Kidney (tissue), 14 donors: ENCODE measurements around the gene NPDC1. TPM values are rescaled to one million over a fixed set of nuclear protein-coding genes. Genes with fewer than 3 reads are reported as not detected.
A peak's percentile ranks its signal among the peaks of the same experiment; 100 is the strongest.
"Not testable (repeated sequence)": the region's sequence is repeated elsewhere in the genome, so short reads cannot be mapped to it uniquely, and the experiment has no call there.

ENCODE experiments used
- DNase-seq, 5 donors: peaks; one replicate each; pipeline ENCODE4 v3.0.0-alpha.2; 2013 to 2020
- FAIRE-seq: peaks from 2 replicates; lab custom pipeline; 2012; peaks lifted over from hg19 to GRCh38; lab: Jason Lieb, UNC
- H3K27ac ChIP-seq, 2 donors: one replicate each; pipeline ENCODE4 v1.7.0; 2013; ENCODE audit warnings: low read depth in 2 of 2, low read length in 2 of 2, inconsistent platforms in 1 of 2
- H3K27me3 ChIP-seq: one replicate; pipeline ENCODE4 v1.7.1; 2013; ENCODE audit warnings: low read length, inconsistent platforms; ENCODE audit not compliant: control insufficient read depth, insufficient read depth
- H3K36me3 ChIP-seq, 3 donors: one replicate each; pipeline versions ENCODE4 v1.7.0 to v1.7.1; 2013; ENCODE audit warnings: low read length in 3 of 3, control low read depth in 1 of 3, inconsistent platforms in 1 of 3; ENCODE audit not compliant: insufficient read depth in 3 of 3, control insufficient read depth in 2 of 3
- H3K4me1 ChIP-seq, 3 donors: one replicate each; pipeline versions ENCODE4 v1.7.0 to v1.7.1; 2013; ENCODE audit warnings: low read length in 3 of 3, inconsistent platforms in 1 of 3, low read depth in 1 of 3; ENCODE audit not compliant: control insufficient read depth in 2 of 3, insufficient read depth in 2 of 3
- H3K4me3 ChIP-seq, 3 donors: one replicate each; pipeline versions ENCODE4 v1.7.0 to v1.8.1; 2013; ENCODE audit warnings: low read length in 3 of 3, control low read depth in 1 of 3, inconsistent platforms in 1 of 3
- H3K9ac ChIP-seq, 3 donors: one replicate each; pipeline versions ENCODE4 v1.7.0 to v1.7.1; 2013; ENCODE audit warnings: low read length in 3 of 3, control low read depth in 1 of 3, inconsistent platforms in 1 of 3
- H3K9me3 ChIP-seq, 3 donors: one replicate each; pipeline versions ENCODE4 v1.7.0 to v1.7.1; 2013; ENCODE audit warnings: low read length in 3 of 3, control low read depth in 1 of 3, inconsistent platforms in 1 of 3; ENCODE audit not compliant: control insufficient read depth in 2 of 3, insufficient read depth in 1 of 3
- CTCF ChIP-seq: IDR thresholded peaks from 3 replicates; pipeline ENCODE4 v1.5.1; 2012; ENCODE audit warnings: mild to moderate bottlenecking, moderate library complexity, borderline replicate concordance; ENCODE audit not compliant: insufficient read depth; ENCODE audit errors: extremely low read depth
- intact Hi-C: fragments of 100-400 bp; cut with DNase I; formaldehyde crosslinking; loops from one replicate; pipeline ENCODE4 v1.11.1; 2022
- polyA plus RNA-seq: library from polyadenylated mRNA; stranded (reverse); fragments of 350-450 nt; fragmentation: Illumina TruSeq; extraction: RNeasy Lipid Tissue Mini Kit (QIAGEN cat#74804); gene quantifications from one replicate; pipeline ENCODE4 v1.2.3, GENCODE V29; 2014; ENCODE audit warnings: low read depth, low replicate concordance; ENCODE audit not compliant: insufficient read depth
- total RNA-seq: library from RNA; stranded (reverse); fragmentation: NEBNext Ultra II Directional; extraction: Animal tissue kit (Norgen Biotek cat#: 25700); gene quantifications from one replicate; pipeline ENCODE4 v1.2.1, GENCODE V29; 2021
- donor health status: control.
- donor health status: control.
- donor health status: control.
- donor health status: control.
- donor health status: control.
- donor health status: DM: yes; HTN: yes; CAD: no.
- donor health status: Normal renal cell carcinoma (clear cell type).

Gene NPDC1
- total and polyA plus RNA-seq, 2 donors from 2014 or later = 80.2 to 189 TPM

- H3K27ac ChIP-seq, H3K27me3 ChIP-seq, H3K4me1 ChIP-seq, intact Hi-C loops, H3K36me3 ChIP-seq, H3K9me3 ChIP-seq, DNase-seq, H3K9ac ChIP-seq, FAIRE-seq, H3K4me3 ChIP-seq: not testable (repeated sequence)
- TF ChIP-seq CTCF = peak; percentile 3
Observed at GRCh38 chr9:137004285-137004684, 41.7 kb downstream of the NPDC1 start.

GRCh38 chr9:137002646-137003041, 43.3 kb downstream of the NPDC1 start:
- no peak for DNase-seq
- intact Hi-C loops = no loop called here
- H3K27ac ChIP-seq = no peak overlapping the region
- no peak overlapping the region for H3K4me3 ChIP-seq
- no peaks in the 10 kb centered on the region for H3K9me3 ChIP-seq
- no peak overlapping the region for H3K9ac ChIP-seq
- no peaks in the 10 kb centered on the region for H3K27me3 ChIP-seq
- no peak for FAIRE-seq
- H3K4me1 ChIP-seq = peaks cover 0 to 3% (median 0%) of the 10 kb centered on the region in 3 donors
- H3K36me3 ChIP-seq = no peaks in the 10 kb centered on the region
- no peak for TF ChIP-seq CTCF

- peaks cover 0 to 6% (median 0%) of the 10 kb centered on the region in 3 donors for H3K4me1 ChIP-seq
- H3K4me3 ChIP-seq = no peak overlapping the region
- no peak overlapping the region for H3K9ac ChIP-seq
- no peak for TF ChIP-seq CTCF
- no peaks in the 10 kb centered on the region for H3K27me3 ChIP-seq
- FAIRE-seq (no peak), DNase-seq (no peak)
- H3K9me3 ChIP-seq = no peaks in the 10 kb centered on the region
- no peak overlapping the region for H3K27ac ChIP-seq
- intact Hi-C loops = no loop called here
- no peaks in the 10 kb centered on the region for H3K36me3 ChIP-seq
Observed at GRCh38 chr9:137001857-137002645, 43.9 kb downstream of the NPDC1 start.
